ENCODE data around the gene COL4A1. TPM values are rescaled to one million over a fixed set of nuclear protein-coding genes. Genes with fewer than 3 reads are reported as not detected.

Gene COL4A1
- total and polyA plus RNA-seq, 2 donors, result 334 to 1,096 TPM

- 86% methylated on average over 20 of the region's 20 CpGs for WGBS
- H3K4me1 ChIP-seq (ENCODE audit: insufficient read depth), result no peaks in the 10 kb centered on the region
- no peak for DNase-seq (ENCODE audit: extremely low spot score)
- no peak overlapping the region for H3K4me3 ChIP-seq (ENCODE audit: low read depth, low read length)
- H3K36me3 ChIP-seq (ENCODE audit: insufficient read depth), result no peaks in the 10 kb centered on the region
- H3K27ac ChIP-seq (ENCODE audit: low read depth), result no peak overlapping the region
Measured at GRCh38 chr13:110170020-110170790, 136.8 kb downstream of the COL4A1 start.

DNA sequence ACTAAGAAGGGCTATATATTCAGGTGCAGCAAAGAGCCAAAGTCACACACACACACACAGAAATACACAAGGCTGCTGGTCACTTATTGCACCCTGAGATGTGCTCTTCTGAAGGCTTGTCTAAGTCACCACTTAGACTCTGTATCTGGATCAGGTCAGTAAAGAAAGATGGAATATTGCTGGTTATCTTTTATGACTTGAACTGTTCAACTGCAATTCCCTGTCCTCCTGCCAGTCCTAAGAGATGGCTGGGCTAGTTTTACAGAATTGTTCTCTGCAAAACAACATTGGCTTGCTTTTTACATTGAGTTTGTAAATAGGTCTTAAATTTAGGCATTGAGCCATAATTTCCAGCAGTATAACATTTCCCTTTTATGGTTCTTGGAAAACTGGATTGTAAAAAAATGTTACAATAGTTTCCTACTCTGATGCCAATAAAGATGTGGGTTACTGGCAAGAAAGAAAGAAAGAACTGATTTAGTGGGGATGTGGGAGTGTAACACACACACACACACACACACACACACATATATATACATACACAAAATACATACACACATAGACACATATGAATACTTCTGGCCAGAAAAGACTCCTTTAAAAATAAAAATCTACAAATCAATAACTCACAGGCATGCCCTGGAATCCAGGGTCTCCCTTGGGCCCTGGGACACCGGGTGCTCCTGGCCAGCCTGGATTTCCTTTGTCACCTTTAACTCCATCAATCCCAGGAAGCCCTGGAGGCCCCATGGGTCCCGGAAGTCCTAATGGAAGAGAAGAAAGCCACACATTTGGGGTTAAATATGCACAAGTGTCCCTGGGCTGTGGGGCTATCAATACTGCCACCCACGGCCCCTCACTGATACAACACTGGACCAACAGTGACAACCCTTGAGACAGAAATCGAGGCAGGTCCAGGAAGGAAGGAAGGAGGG lies 137.7 kb downstream of the COL4A1 start:
- Histone ChIP-seq H3K36me3 (ENCODE audit: insufficient read depth) (no peaks in the 10 kb centered on the region), H3K27ac (ENCODE audit: low read depth) (no peak overlapping the region), H3K4me3 (ENCODE audit: low read depth, low read length) (no peak overlapping the region), H3K4me1 (ENCODE audit: insufficient read depth) (no peaks in the 10 kb centered on the region)
- DNase-seq (ENCODE audit: extremely low spot score), result peak; percentile 39
- 43% methylated on average over 4 of the region's 4 CpGs for WGBS

- 89% methylated on average over 4 of the region's 4 CpGs for WGBS
- H3K27ac ChIP-seq (ENCODE audit: low read depth), result no peak overlapping the region
- no peak overlapping the region for H3K4me3 ChIP-seq (ENCODE audit: low read depth, low read length)
- no peak for DNase-seq (ENCODE audit: extremely low spot score)
- H3K36me3 ChIP-seq (ENCODE audit: insufficient read depth), result no peaks in the 10 kb centered on the region
- no peaks in the 10 kb centered on the region for H3K4me1 ChIP-seq (ENCODE audit: insufficient read depth)
Measured at GRCh38 chr13:110166598-110166997, 140.4 kb downstream of the COL4A1 start.

- 91% methylated on average over 8 of the region's 8 CpGs for WGBS
- Histone ChIP-seq H3K4me3 (ENCODE audit: low read depth, low read length) (no peak overlapping the region), H3K36me3 (ENCODE audit: insufficient read depth) (no peaks in the 10 kb centered on the region), H3K4me1 (ENCODE audit: insufficient read depth) (no peaks in the 10 kb centered on the region), H3K27ac (ENCODE audit: low read depth) (no peak overlapping the region)
- DNase-seq (ENCODE audit: extremely low spot score), result no peak
Measured at GRCh38 chr13:110164706-110165105, 142.3 kb downstream of the COL4A1 start.

DNA sequence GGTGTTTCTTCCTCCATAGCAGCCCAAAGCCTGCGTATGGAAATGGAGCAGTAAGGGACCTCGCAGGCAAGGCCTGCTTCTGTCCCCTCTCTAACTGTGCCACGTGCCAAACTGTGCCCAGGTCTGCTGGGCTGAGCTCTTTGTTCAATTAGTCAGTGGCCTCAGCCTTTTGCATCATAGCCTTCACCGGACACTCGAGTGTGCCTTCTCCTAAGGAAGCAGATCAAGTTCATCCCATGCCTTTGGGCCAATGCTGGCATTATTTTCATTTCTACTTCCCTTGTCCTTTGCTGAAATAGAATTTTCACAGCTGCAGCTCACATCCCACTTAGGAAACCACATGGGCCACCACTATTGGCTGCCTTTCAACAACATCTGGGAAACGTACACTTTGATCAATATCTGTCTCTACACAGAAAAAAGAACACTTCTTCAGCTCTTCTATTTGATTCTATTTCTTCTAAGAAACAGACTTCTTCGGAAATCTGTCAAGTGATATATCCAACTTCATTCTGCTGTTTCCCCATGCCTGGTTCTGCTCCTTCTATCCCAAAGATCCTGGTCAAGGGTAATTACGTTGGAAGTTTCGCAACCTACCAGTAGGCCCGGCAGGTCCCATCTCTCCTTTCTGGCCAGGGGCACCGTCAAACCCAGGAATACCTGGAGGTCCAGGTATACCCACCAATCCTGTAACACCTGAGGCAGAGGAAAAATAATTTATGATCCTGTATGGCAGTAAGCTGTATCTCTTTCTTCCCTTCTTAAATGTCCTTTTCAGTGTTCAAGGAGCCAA lies 143.9 kb downstream of the COL4A1 start:
- no peak for DNase-seq (ENCODE audit: extremely low spot score)
- WGBS, result 77% methylated on average over 11 of the region's 11 CpGs
- no peaks in the 10 kb centered on the region for H3K36me3 ChIP-seq (ENCODE audit: insufficient read depth)
- H3K27ac ChIP-seq (ENCODE audit: low read depth), result no peak overlapping the region
- no peak overlapping the region for H3K4me3 ChIP-seq (ENCODE audit: low read depth, low read length)
- H3K4me1 ChIP-seq (ENCODE audit: insufficient read depth), result no peaks in the 10 kb centered on the region

- 95% methylated on average over 11 of the region's 11 CpGs for WGBS
- no peak overlapping the region for H3K27ac ChIP-seq (ENCODE audit: low read depth)
- no peaks in the 10 kb centered on the region for H3K36me3 ChIP-seq (ENCODE audit: insufficient read depth)
Measured at GRCh38 chr13:110162053-110162452, 144.9 kb downstream of the COL4A1 start.

DNA sequence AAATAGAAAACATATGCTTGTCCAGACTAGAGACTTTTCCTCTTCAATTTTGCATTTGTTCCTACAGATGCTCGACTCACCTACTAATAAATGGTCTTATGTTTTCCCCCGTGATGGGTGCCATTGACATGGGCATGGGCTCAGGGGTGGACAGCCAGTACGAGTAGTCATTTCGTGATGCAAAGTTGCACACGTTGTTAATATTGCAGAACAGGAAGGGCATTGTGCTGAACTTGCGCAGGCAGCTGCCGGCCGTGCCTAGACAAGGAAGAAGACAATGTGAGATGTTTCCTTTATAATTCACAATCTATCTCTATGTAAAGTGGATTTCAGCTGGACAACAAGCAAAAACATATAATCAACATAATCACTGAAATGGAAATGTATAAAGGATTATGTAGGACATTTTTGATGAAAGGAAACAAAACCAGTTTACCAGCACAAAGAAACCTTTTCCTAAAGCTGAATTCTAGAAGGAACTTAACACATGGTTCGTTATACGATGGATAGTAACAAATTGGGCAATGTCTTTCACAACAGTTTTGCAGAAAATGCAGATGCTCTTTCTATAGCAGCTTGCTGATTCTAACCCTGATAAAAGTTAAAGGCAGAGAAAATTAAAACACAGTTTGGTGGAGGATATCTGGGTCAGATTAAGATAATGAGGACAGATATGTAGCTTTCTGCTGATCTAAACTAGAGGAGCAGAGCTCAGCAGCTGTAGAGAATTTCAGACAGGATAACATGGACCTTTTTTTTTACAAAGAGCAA lies 145.7 kb downstream of the COL4A1 start:
- no peak overlapping the region for H3K4me3 ChIP-seq (ENCODE audit: low read depth, low read length)
- no peaks in the 10 kb centered on the region for H3K36me3 ChIP-seq (ENCODE audit: insufficient read depth)
- no peak overlapping the region for H3K27ac ChIP-seq (ENCODE audit: low read depth)
- no peaks in the 10 kb centered on the region for H3K4me1 ChIP-seq (ENCODE audit: insufficient read depth)
- WGBS, result 79% methylated on average over 10 of the region's 10 CpGs
- DNase-seq (ENCODE audit: extremely low spot score), result no peak

More at GRCh38 chr13:110162053-110162452, 144.9 kb downstream of the COL4A1 start:
- Histone ChIP-seq H3K4me1 (ENCODE audit: insufficient read depth) (no peaks in the 10 kb centered on the region), H3K4me3 (ENCODE audit: low read depth, low read length) (no peak overlapping the region)
- DNase-seq (ENCODE audit: extremely low spot score), result no peak

DNA sequence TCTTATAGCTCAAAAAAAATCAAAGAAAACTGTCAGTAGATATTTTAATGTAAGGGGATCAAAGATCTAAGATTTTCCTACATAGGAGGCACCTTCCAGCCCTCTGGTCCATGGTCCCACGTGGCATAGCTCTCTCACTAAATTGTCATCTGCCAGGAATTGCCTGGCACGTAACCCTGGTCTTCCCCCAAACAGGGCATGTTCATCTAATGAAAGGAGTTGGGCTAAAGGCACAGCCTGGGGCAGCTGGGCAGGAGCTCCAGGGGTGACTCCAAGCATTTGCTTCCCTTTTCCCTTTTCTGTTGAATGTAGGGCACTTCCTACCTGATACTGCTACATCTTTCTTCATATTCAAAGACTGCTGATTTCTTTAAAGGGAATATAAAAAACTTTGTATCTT lies 148.7 kb downstream of the COL4A1 start:
- DNase-seq (ENCODE audit: extremely low spot score), result no peak
- Histone ChIP-seq H3K4me3 (ENCODE audit: low read depth, low read length) (no peak overlapping the region), H3K4me1 (ENCODE audit: insufficient read depth) (no peaks in the 10 kb centered on the region), H3K27ac (ENCODE audit: low read depth) (no peak overlapping the region), H3K36me3 (ENCODE audit: insufficient read depth) (no peaks in the 10 kb centered on the region)
- WGBS, result 73% methylated on average over 2 of the region's 2 CpGs

DNA sequence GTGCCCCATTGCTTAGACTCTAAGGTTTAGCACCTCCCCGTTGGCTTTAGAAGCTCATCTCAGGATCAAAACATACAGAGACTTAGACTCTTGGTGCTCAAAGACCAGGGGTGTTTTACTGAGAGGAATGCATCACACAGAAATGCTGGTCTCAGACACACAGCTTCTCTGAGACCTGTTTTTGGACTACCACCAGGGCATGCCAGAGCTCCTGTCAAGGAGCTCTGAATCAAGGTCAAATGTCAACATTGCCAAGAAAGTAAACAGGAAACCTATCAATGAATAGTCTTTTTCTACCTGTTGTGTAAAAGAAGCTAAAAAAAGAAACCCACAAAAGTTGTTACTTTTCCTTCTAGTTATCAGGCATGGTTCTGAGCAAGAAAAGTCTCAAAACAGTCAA lies 149.2 kb downstream of the COL4A1 start:
- no peak for DNase-seq (ENCODE audit: extremely low spot score)
- Histone ChIP-seq H3K36me3 (ENCODE audit: insufficient read depth) (no peaks in the 10 kb centered on the region), H3K4me3 (ENCODE audit: low read depth, low read length) (no peak overlapping the region), H3K27ac (ENCODE audit: low read depth) (no peak overlapping the region), H3K4me1 (ENCODE audit: insufficient read depth) (no peaks in the 10 kb centered on the region)
- WGBS, result 58% methylated on average over 1 of the region's 1 CpG

GRCh38 chr13:110156301-110157049 lies 150.5 kb downstream of the COL4A1 start:
- no peak overlapping the region for H3K4me3 ChIP-seq (ENCODE audit: low read depth, low read length)
- no peak for DNase-seq (ENCODE audit: extremely low spot score)
- H3K4me1 ChIP-seq (ENCODE audit: insufficient read depth), result no peaks in the 10 kb centered on the region
- H3K36me3 ChIP-seq (ENCODE audit: insufficient read depth), result no peaks in the 10 kb centered on the region
- no peak overlapping the region for H3K27ac ChIP-seq (ENCODE audit: low read depth)
- WGBS, result 63% methylated on average over 5 of the region's 5 CpGs

DNA sequence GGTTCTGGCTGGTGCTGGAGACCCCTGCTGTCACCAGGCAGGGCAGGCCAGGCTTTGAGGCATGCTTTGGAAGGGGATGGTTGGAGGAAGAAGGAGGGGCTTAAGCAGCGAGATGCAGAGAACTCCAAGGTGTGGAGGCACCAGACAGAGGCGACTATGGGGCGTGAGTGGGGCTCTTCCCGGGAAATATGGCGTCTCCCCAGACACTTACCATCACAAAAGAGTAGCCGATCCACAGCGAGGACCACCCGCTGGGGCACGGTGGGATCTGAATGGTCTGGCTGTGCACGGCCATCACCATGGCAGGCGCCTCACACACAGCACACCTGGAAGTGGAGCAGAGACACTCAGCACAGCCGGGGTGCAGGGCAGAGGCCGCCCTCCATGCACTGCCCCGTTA lies 151.9 kb downstream of the COL4A1 start:
- WGBS, result 96% methylated on average over 14 of the region's 14 CpGs
- H3K27ac ChIP-seq (ENCODE audit: low read depth), result no peak overlapping the region

DNA sequence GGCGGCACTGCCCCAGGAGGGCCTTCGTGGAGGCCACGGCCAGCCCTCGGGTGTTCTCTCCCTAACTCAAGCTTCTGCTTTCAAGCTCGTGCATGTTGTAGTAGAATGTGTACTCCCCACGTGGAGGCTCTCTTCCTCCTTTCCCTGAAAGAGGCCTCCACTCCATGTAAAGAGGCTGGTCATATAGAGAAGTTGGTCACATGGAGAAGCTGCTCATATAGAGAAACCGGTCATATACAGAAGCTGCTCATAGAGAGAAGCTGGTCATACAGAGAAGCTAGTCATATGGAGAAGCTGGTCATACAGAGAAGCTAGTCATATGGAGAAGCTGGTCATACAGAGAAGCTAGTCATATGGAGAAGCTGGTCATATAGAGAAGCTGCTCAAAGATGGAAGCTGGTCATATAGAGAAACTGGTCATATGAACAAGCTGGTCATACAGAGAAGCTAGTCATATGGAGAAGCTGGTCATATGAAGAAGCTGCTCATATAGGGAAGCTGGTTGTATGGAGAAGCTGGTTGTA lies 152.5 kb downstream of the COL4A1 start:
- no peaks in the 10 kb centered on the region for H3K4me1 ChIP-seq (ENCODE audit: insufficient read depth)
- no peaks in the 10 kb centered on the region for H3K36me3 ChIP-seq (ENCODE audit: insufficient read depth)
- H3K27ac ChIP-seq (ENCODE audit: low read depth), result no peak overlapping the region
- no peak for DNase-seq (ENCODE audit: extremely low spot score)
- 75% methylated on average over 7 of the region's 7 CpGs for WGBS
- no peak overlapping the region for H3K4me3 ChIP-seq (ENCODE audit: low read depth, low read length)

More for the DNA sequence above, 151.9 kb downstream of the COL4A1 start:
- no peaks in the 10 kb centered on the region for H3K36me3 ChIP-seq (ENCODE audit: insufficient read depth)
- no peak for DNase-seq (ENCODE audit: extremely low spot score)
- H3K4me3 ChIP-seq (ENCODE audit: low read depth, low read length), result no peak overlapping the region
- no peaks in the 10 kb centered on the region for H3K4me1 ChIP-seq (ENCODE audit: insufficient read depth)
